Activated naive CD8-positive, alpha-beta T cell (primary cell): Measurements from ENCODE around the gene BCAS3.

Source experiments
- H3K27ac Mint-ChIP-seq: one replicate; pipeline ENCODE4 v1.8.0; 2021; ENCODE audit warnings: mixed read lengths
- H3K27me3 Mint-ChIP-seq: one replicate; pipeline ENCODE4 v1.8.0; 2021; ENCODE audit warnings: mixed read lengths
- H3K36me3 Mint-ChIP-seq: one replicate; pipeline ENCODE4 v1.8.0; 2021; ENCODE audit warnings: mixed read lengths
- H3K4me1 Mint-ChIP-seq: one replicate; pipeline ENCODE4 v1.8.0; 2021; ENCODE audit warnings: low read depth, mixed read lengths
- H3K4me3 Mint-ChIP-seq: one replicate; pipeline ENCODE4 v1.8.0; 2021; ENCODE audit warnings: mild to moderate bottlenecking, mixed read lengths
- H3K9me3 Mint-ChIP-seq: one replicate; pipeline ENCODE4 v1.8.0; 2021; ENCODE audit warnings: low read depth, mixed read lengths

The BCAS3 gene

GRCh38 chr17:61399131-61400065 lies 721.7 kb downstream of the BCAS3 start, which contains the start of gene TBX2:
Gene TBX2 (plus strand): TSS chr17:61399843. CDS start chr17:61400177, 334 bp downstream.
- Mint-ChIP-seq H3K4me1 (peaks cover 40% of the 10 kb centered on the region), H3K27me3 (peaks cover 32% of the 10 kb centered on the region), H3K9me3 (no peaks in the 10 kb centered on the region), H3K36me3 (no peaks in the 10 kb centered on the region), H3K4me3 (peak within 1 kb of the TSS; percentile 81), H3K27ac (no peak within 1 kb of the TSS)

GRCh38 chr17:61400066-61400716 lies 722.5 kb downstream of the BCAS3 start:
- H3K27me3 Mint-ChIP-seq, result peaks cover 32% of the 10 kb centered on the region
- H3K4me1 Mint-ChIP-seq, result peaks cover 40% of the 10 kb centered on the region
- H3K27ac Mint-ChIP-seq, result no peak overlapping the region
- peak overlapping the region; percentile 62 for H3K4me3 Mint-ChIP-seq
- H3K9me3 Mint-ChIP-seq, result no peaks in the 10 kb centered on the region
- no peaks in the 10 kb centered on the region for H3K36me3 Mint-ChIP-seq

GRCh38 chr17:61400717-61401388 lies 723.2 kb downstream of the BCAS3 start:
- Mint-ChIP-seq H3K4me3 (peak overlapping the region; percentile 62), H3K27ac (no peak overlapping the region), H3K27me3 (peaks cover 28% of the 10 kb centered on the region), H3K9me3 (no peaks in the 10 kb centered on the region), H3K4me1 (peaks cover 38% of the 10 kb centered on the region), H3K36me3 (no peaks in the 10 kb centered on the region)

GRCh38 chr17:61401389-61402072 lies 723.9 kb downstream of the BCAS3 start:
- peak overlapping the region; percentile 62 for H3K4me3 Mint-ChIP-seq
- no peaks in the 10 kb centered on the region for H3K36me3 Mint-ChIP-seq
- no peaks in the 10 kb centered on the region for H3K9me3 Mint-ChIP-seq
- peaks cover 30% of the 10 kb centered on the region for H3K27me3 Mint-ChIP-seq
- no peak overlapping the region for H3K27ac Mint-ChIP-seq
- H3K4me1 Mint-ChIP-seq, result peaks cover 38% of the 10 kb centered on the region

- peaks cover 31% of the 10 kb centered on the region for H3K27me3 Mint-ChIP-seq
- no peaks in the 10 kb centered on the region for H3K36me3 Mint-ChIP-seq
- no peak overlapping the region for H3K27ac Mint-ChIP-seq
- peaks cover 38% of the 10 kb centered on the region for H3K4me1 Mint-ChIP-seq
- H3K4me3 Mint-ChIP-seq, result peak overlapping the region; percentile 61
- no peaks in the 10 kb centered on the region for H3K9me3 Mint-ChIP-seq
Observed at GRCh38 chr17:61402073-61402541, 724.5 kb downstream of the BCAS3 start.

GRCh38 chr17:61402978-61403800 lies 725.5 kb downstream of the BCAS3 start:
- Mint-ChIP-seq H3K9me3 (no peaks in the 10 kb centered on the region), H3K4me3 (peak overlapping the region; percentile 61), H3K27ac (no peak overlapping the region)

GRCh38 chr17:61403801-61404662 lies 726.4 kb downstream of the BCAS3 start:
- Mint-ChIP-seq H3K27me3 (peaks cover 33% of the 10 kb centered on the region), H3K4me1 (peaks cover 37% of the 10 kb centered on the region), H3K4me3 (peak overlapping the region; percentile 61), H3K36me3 (no peaks in the 10 kb centered on the region), H3K9me3 (no peaks in the 10 kb centered on the region), H3K27ac (no peak overlapping the region)

More at GRCh38 chr17:61402978-61403800, 725.5 kb downstream of the BCAS3 start:
- Mint-ChIP-seq H3K4me1 (peaks cover 36% of the 10 kb centered on the region), H3K36me3 (no peaks in the 10 kb centered on the region), H3K27me3 (peaks cover 34% of the 10 kb centered on the region)

- Mint-ChIP-seq H3K4me3 (peak overlapping the region; percentile 27), H3K27me3 (peaks cover 33% of the 10 kb centered on the region), H3K4me1 (peaks cover 37% of the 10 kb centered on the region), H3K9me3 (no peaks in the 10 kb centered on the region), H3K27ac (no peak overlapping the region), H3K36me3 (no peaks in the 10 kb centered on the region)
Observed at GRCh38 chr17:61404663-61404912, 726.9 kb downstream of the BCAS3 start.

GRCh38 chr17:61404913-61405685 lies 727.4 kb downstream of the BCAS3 start:
- Mint-ChIP-seq H3K27me3 (peaks cover 35% of the 10 kb centered on the region), H3K27ac (no peak overlapping the region), H3K9me3 (no peaks in the 10 kb centered on the region), H3K36me3 (no peaks in the 10 kb centered on the region), H3K4me1 (peaks cover 41% of the 10 kb centered on the region), H3K4me3 (peak overlapping the region; percentile 27)

- Mint-ChIP-seq H3K4me3 (no peak overlapping the region), H3K27me3 (peaks cover 39% of the 10 kb centered on the region), H3K27ac (no peak overlapping the region), H3K4me1 (peaks cover 44% of the 10 kb centered on the region), H3K9me3 (no peaks in the 10 kb centered on the region), H3K36me3 (no peaks in the 10 kb centered on the region)
Observed at GRCh38 chr17:61405686-61406536, 728.3 kb downstream of the BCAS3 start.

GRCh38 chr17:61406537-61406845 lies 728.8 kb downstream of the BCAS3 start:
- Mint-ChIP-seq H3K4me1 (peaks cover 39% of the 10 kb centered on the region), H3K36me3 (no peaks in the 10 kb centered on the region), H3K27me3 (peaks cover 34% of the 10 kb centered on the region), H3K9me3 (no peaks in the 10 kb centered on the region), H3K4me3 (no peak overlapping the region), H3K27ac (no peak overlapping the region)
